Measurements from ENCODE around the gene DRGX.

DRGX gene

DNA sequence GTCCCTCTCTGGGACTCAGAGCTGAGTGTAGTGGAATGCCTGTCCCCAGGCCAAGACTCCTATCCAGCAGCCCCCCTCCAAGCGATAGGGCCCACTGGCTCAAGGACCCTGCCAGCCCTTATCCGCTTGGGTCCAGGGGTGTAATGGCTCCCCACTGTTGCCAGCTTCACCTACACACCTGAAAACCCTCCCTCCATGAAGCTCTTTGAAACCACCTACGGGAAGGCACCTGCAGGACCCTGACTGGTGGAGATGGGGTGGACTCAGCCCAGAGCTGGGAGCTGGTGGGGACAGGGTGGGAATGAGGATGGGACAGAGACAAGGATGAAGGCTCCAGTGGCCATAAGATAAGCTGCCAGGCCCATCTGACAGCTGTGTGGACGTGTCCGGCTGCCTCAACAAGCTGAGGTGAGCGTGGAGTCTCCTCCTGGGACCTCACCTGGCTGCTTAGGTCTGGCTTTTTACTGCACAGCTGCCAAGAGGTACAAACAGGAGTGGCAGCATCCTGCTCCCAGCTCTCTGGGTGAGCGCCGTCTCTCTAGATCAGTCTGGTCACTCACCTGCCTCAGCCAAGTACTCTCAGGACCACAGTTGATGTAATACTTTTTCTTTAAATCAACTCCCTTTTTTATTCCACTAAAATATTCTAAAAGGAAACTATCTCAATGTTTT lies 41.9 kb downstream of the DRGX start:
- no peaks in the 10 kb centered on the region for H3K27me3 ChIP-seq (ENCODE audit: insufficient read depth, poor library complexity, severe bottlenecking)
- no peak overlapping the region for H3K27ac ChIP-seq (replicated peaks)
- TF ChIP-seq POLR2AphosphoS5 (IDR thresholded peaks at IDR 0.05; ENCODE audit: low read depth) = no peak
- no peak for TF ChIP-seq GABPA (IDR thresholded peaks at IDR 0.05; ENCODE audit: low read depth)
- no peak for TF ChIP-seq CTCF (IDR thresholded peaks at IDR 0.05; ENCODE audit: insufficient read depth, low read length)
- no peak for TF ChIP-seq SPI1 (IDR thresholded peaks at IDR 0.05; ENCODE audit: borderline replicate concordance, low read depth)
- TF ChIP-seq REST (IDR thresholded peaks at IDR 0.05; ENCODE audit: insufficient replicate concordance, low read depth) = no peak
- DNase-seq (ENCODE audit: low read depth in 1 of 2, low spot score in 1 of 2) = no peak
- H3K4me3 ChIP-seq (replicated peaks; ENCODE audit: insufficient read depth, low read length) = no peak overlapping the region

GRCh38 chr10:49353026-49353894 lies 42.6 kb downstream of the DRGX start:
- no peak overlapping the region for H3K4me3 ChIP-seq (replicated peaks; ENCODE audit: insufficient read depth, low read length)
- H3K27me3 ChIP-seq (ENCODE audit: insufficient read depth, poor library complexity, severe bottlenecking) = no peaks in the 10 kb centered on the region
- no peak overlapping the region for H3K27ac ChIP-seq (replicated peaks)
- no peak for TF ChIP-seq REST (IDR thresholded peaks at IDR 0.05; ENCODE audit: insufficient replicate concordance, low read depth)
- no peak for TF ChIP-seq POLR2AphosphoS5 (IDR thresholded peaks at IDR 0.05; ENCODE audit: low read depth)
- no peak for TF ChIP-seq GABPA (IDR thresholded peaks at IDR 0.05; ENCODE audit: low read depth)
- no peak for TF ChIP-seq SPI1 (IDR thresholded peaks at IDR 0.05; ENCODE audit: borderline replicate concordance, low read depth)
- no peak for TF ChIP-seq CTCF (IDR thresholded peaks at IDR 0.05; ENCODE audit: insufficient read depth, low read length)
- no peak for DNase-seq (ENCODE audit: low read depth in 1 of 2, low spot score in 1 of 2)

GRCh38 chr10:49352323-49352722 lies 43.6 kb downstream of the DRGX start:
- Histone ChIP-seq H3K27ac (replicated peaks) (no peak overlapping the region), H3K27me3 (ENCODE audit: insufficient read depth, poor library complexity, severe bottlenecking) (no peaks in the 10 kb centered on the region), H3K4me3 (replicated peaks; ENCODE audit: insufficient read depth, low read length) (no peak overlapping the region)
- TF ChIP-seq POLR2AphosphoS5 (IDR thresholded peaks at IDR 0.05; ENCODE audit: low read depth) = no peak
- TF ChIP-seq REST (IDR thresholded peaks at IDR 0.05; ENCODE audit: insufficient replicate concordance, low read depth) = no peak
- no peak for TF ChIP-seq SPI1 (IDR thresholded peaks at IDR 0.05; ENCODE audit: borderline replicate concordance, low read depth)
- TF ChIP-seq CTCF (IDR thresholded peaks at IDR 0.05; ENCODE audit: insufficient read depth, low read length) = no peak
- TF ChIP-seq GABPA (IDR thresholded peaks at IDR 0.05; ENCODE audit: low read depth) = no peak
- no peak for DNase-seq (ENCODE audit: low read depth in 1 of 2, low spot score in 1 of 2)
